T follicular helper cell (primary cell): ENCODE results near the gene DECR2.
A peak's percentile ranks its signal among the peaks of the same experiment; 100 is the strongest.
"Not testable (repeated sequence)": the region's sequence is repeated elsewhere in the genome, so short reads cannot be mapped to it uniquely, and the experiment has no call there.

Source experiments
- DNase-seq: peaks from one replicate; pipeline ENCODE4 v3.0.0-alpha.2; 2020; ENCODE audit warnings: low read depth

DECR2 gene

GRCh38 chr16:367333-367903 is 34.3 kb upstream of the DECR2 start:
- no peak for DNase-seq

- no peak for DNase-seq
Observed at GRCh38 chr16:368388-369158, 33.1 kb upstream of the DECR2 start.

GRCh38 chr16:369275-369865 is 32.3 kb upstream of the DECR2 start:
- no peak for DNase-seq

- DNase-seq, result no peak
Observed at GRCh38 chr16:369866-370436, 31.7 kb upstream of the DECR2 start.

- DNase-seq, result peak; percentile 88
Observed at GRCh38 chr16:370443-370842, 31.2 kb upstream of the DECR2 start, which contains the start of gene MRPL28. Gene MRPL28 (minus strand): TSS chr16:370538. CDS start chr16:370218, 320 bp downstream.

GRCh38 chr16:370979-371514 is 30.6 kb upstream of the DECR2 start:
- DNase-seq, result no peak

GRCh38 chr16:371515-372301 is 30.0 kb upstream of the DECR2 start:
- DNase-seq, result no peak

- DNase-seq, result no peak
Observed at GRCh38 chr16:372302-372983, 29.2 kb upstream of the DECR2 start.

GRCh38 chr16:373020-373598 is 28.6 kb upstream of the DECR2 start:
- no peak for DNase-seq

- no peak for DNase-seq
Observed at GRCh38 chr16:373848-374615, 27.7 kb upstream of the DECR2 start.

GRCh38 chr16:374616-374926 is 27.1 kb upstream of the DECR2 start:
- DNase-seq, result no peak

- DNase-seq, result no peak
Observed at GRCh38 chr16:375212-375611, 26.5 kb upstream of the DECR2 start.

- DNase-seq, result no peak
Observed at GRCh38 chr16:375927-376816, 25.5 kb upstream of the DECR2 start.

GRCh38 chr16:376817-377418 is 24.8 kb upstream of the DECR2 start:
- no peak for DNase-seq

- DNase-seq, result no peak
Observed at GRCh38 chr16:377419-377951, 24.2 kb upstream of the DECR2 start.

- DNase-seq, result not testable (repeated sequence)
Observed at GRCh38 chr16:378113-378820, 23.4 kb upstream of the DECR2 start.

GRCh38 chr16:378821-379182 is 22.9 kb upstream of the DECR2 start:
- DNase-seq, result no peak
